IMR-90 (cell line): ENCODE data around the gene IARS2. TPM values are rescaled to one million over a fixed set of nuclear protein-coding genes. Genes with fewer than 3 reads are reported as not detected.

ENCODE experiments used
- ATAC-seq: fragments of 200-7000 bp; cut with Tn5 transposase; 2 replicates; pipeline ENCODE4 v1.9.1; 2020; ENCODE audit warnings: low read depth, mild to moderate bottlenecking, moderate library complexity
- BruUV-seq: library from RNA; stranded (reverse); fragments of 400-500 nt; replicated peaks from 2 replicates; lab custom pipeline; 2021; lab: Mats Ljungman, UMichigan
- CTCF ChIA-PET: fragments of 300-600 bp; formaldehyde crosslinking; extraction: SDS; loops from one replicate; lab custom pipeline; 2021; ENCODE audit warnings: antibody characterized with exemption; lab: Yijun Ruan, JAX
- POLR2A ChIA-PET: fragments of 300-600 bp; sonication (Branson Sonifier 250); formaldehyde crosslinking; loops from one replicate; lab custom pipeline; 2022; ENCODE audit warnings: antibody characterized with exemption; ENCODE audit not compliant: unreplicated experiment; lab: Charles Lee
- DNase-seq: peaks from one replicate; pipeline ENCODE4 v3.0.0; 2013
- H2AFZ ChIP-seq: replicated peaks from 2 replicates; pipeline ENCODE3; 2013; ENCODE audit warnings: low read length, mild to moderate bottlenecking; ENCODE audit not compliant: poor library complexity
- H2AK5ac ChIP-seq: 2 replicates; pipeline ENCODE4 v1.6.1; 2013; ENCODE audit warnings: low read depth, low read length, inconsistent platforms
- H2AK9ac ChIP-seq: replicated peaks from 2 replicates; pipeline ENCODE3; 2013; ENCODE audit warnings: mild to moderate bottlenecking, low read depth, low read length, moderate library complexity; ENCODE audit not compliant: poor library complexity
- H2BK120ac ChIP-seq: 2 replicates; pipeline ENCODE4 v1.6.1; 2013; ENCODE audit warnings: low read depth, low read length, inconsistent platforms
- H2BK15ac ChIP-seq: 3 replicates; pipeline ENCODE4 v1.6.1; 2013; ENCODE audit warnings: low read depth, low read length, inconsistent platforms
- H2BK20ac ChIP-seq: 2 replicates; pipeline ENCODE4 v1.6.1; 2013; ENCODE audit warnings: low read depth, mild to moderate bottlenecking, inconsistent platforms, low read length, moderate library complexity
- H2BK5ac ChIP-seq: 2 replicates; pipeline ENCODE4 v1.6.1; 2013; ENCODE audit warnings: mild to moderate bottlenecking, low read depth, low read length, inconsistent platforms; ENCODE audit not compliant: poor library complexity, severe bottlenecking
- H3K14ac ChIP-seq: replicated peaks from 2 replicates; pipeline ENCODE4 v1.6.1; 2013; ENCODE audit warnings: low read depth, low read length, inconsistent platforms
- H3K18ac ChIP-seq: 2 replicates; pipeline ENCODE4 v1.6.1; 2013; ENCODE audit warnings: low read depth, low read length, control low read depth
- H3K23ac ChIP-seq: 2 replicates; pipeline ENCODE4 v1.6.1; 2013; ENCODE audit warnings: low read depth, low read length, inconsistent platforms
- H3K27ac ChIP-seq: 2 replicates; pipeline ENCODE4 v1.5.1; 2013; ENCODE audit warnings: mild to moderate bottlenecking, control low read depth, low read length; ENCODE audit not compliant: insufficient read depth
- H3K27me3 ChIP-seq: 2 replicates; pipeline ENCODE4 v1.6.1; 2013; ENCODE audit warnings: low read length; ENCODE audit not compliant: control insufficient read depth, insufficient read depth
- H3K36me3 ChIP-seq: 2 replicates; pipeline ENCODE4 v1.6.1; 2013; ENCODE audit warnings: low read length, mixed read lengths; ENCODE audit not compliant: control insufficient read depth, insufficient read depth
- H3K4ac ChIP-seq: 2 replicates; pipeline ENCODE4 v1.6.1; 2013; ENCODE audit warnings: low read depth, low read length, inconsistent platforms
- H3K4me1 ChIP-seq: 2 replicates; pipeline ENCODE4 v1.6.1; 2013; ENCODE audit warnings: low read length, mixed read lengths; ENCODE audit not compliant: control insufficient read depth, insufficient read depth
- H3K4me2 ChIP-seq: 2 replicates; pipeline ENCODE4 v1.6.1; 2013; ENCODE audit warnings: low read depth, mild to moderate bottlenecking, control low read depth, low read length, moderate library complexity
- H3K4me3 ChIP-seq: 2 replicates; pipeline ENCODE4 v1.5.1; 2013; ENCODE audit warnings: low read depth, mild to moderate bottlenecking, control low read depth, low read length, moderate library complexity; ENCODE audit not compliant: insufficient read depth
- H3K56ac ChIP-seq: 2 replicates; pipeline ENCODE4 v1.6.1; 2013; ENCODE audit warnings: low read length, inconsistent platforms; ENCODE audit not compliant: insufficient read depth; ENCODE audit errors: extremely low read depth
- H3K79me1 ChIP-seq, 2 experiments: 2 replicates each; pipeline ENCODE4 v1.6.1; 2013; ENCODE audit warnings: low read length in 2 of 2, inconsistent platforms in 1 of 2, low read depth in 1 of 2
- H3K9ac ChIP-seq: 2 replicates; pipeline ENCODE4 v1.6.1; 2013; ENCODE audit warnings: low read depth, low read length, control low read depth
- H3K9me1 ChIP-seq: 2 replicates; pipeline ENCODE4 v1.6.1; 2013; ENCODE audit warnings: low read length, inconsistent platforms; ENCODE audit not compliant: insufficient read depth
- H3K9me3 ChIP-seq: 2 replicates; pipeline ENCODE4 v1.6.1; 2013; ENCODE audit warnings: low read length; ENCODE audit not compliant: control insufficient read depth, insufficient read depth
- H4K20me1 ChIP-seq: 2 replicates; pipeline ENCODE4 v1.6.1; 2013; ENCODE audit warnings: low read length, inconsistent platforms; ENCODE audit not compliant: insufficient read depth
- H4K5ac ChIP-seq: 2 replicates; pipeline ENCODE4 v1.6.1; 2013; ENCODE audit warnings: mild to moderate bottlenecking, low read depth, low read length, control low read depth
- H4K8ac ChIP-seq, 2 experiments: 2 replicates each; pipeline ENCODE4 v1.6.1; 2013; ENCODE audit warnings: low read depth in 2 of 2, low read length in 2 of 2, control low read depth in 1 of 2, inconsistent platforms in 1 of 2
- H4K91ac ChIP-seq: 2 replicates; pipeline ENCODE4 v1.6.1; 2013; ENCODE audit warnings: low read depth, low read length, inconsistent platforms; ENCODE audit not compliant: insufficient read depth
- MAZ ChIP-seq: IDR thresholded peaks from 2 replicates; pipeline ENCODE4 v1.6.1; 2012; ENCODE audit warnings: low read depth, mild to moderate bottlenecking, low read length, improper control_type of control experiment, moderate library complexity, borderline replicate concordance
- RCOR1 ChIP-seq: IDR thresholded peaks from 2 replicates; pipeline ENCODE4 v1.6.1; 2012; ENCODE audit warnings: mild to moderate bottlenecking, low read length, improper control_type of control experiment; ENCODE audit not compliant: insufficient replicate concordance
- RFX5 ChIP-seq: IDR thresholded peaks from 2 replicates; pipeline ENCODE4 v1.8.0; 2012; ENCODE audit warnings: low read depth, mild to moderate bottlenecking, low read length, moderate library complexity
- WGBS, 2 experiments: methylation state at CpG; one replicate each; pipeline versions ENCODE4 v1.1.5 to v1.1.7; 2013; ENCODE audit warnings: missing lambda C conversion rate in 2 of 2; ENCODE audit not compliant: insufficient read length in 1 of 2; ENCODE audit errors: extremely low coverage in 2 of 2; 5-methylcytosine and 5-hydroxymethylcytosine counted together
- dilution Hi-C: fragments of 300-500 bp; cut with HindIII; formaldehyde crosslinking; loops from one replicate; pipeline ENCODE4 v1.14.3; 2018; ENCODE audit warnings: low sequenced_read_pairs; ENCODE audit not compliant: unreplicated experiment
- in situ Hi-C: fragments of 300-500 bp; cut with MboI; formaldehyde crosslinking; loops from 3 replicates; pipeline ENCODE4 v1.14.3; 2019; ENCODE audit warnings: low sequenced_read_pairs, inconsistent platforms, mixed read lengths
- intact Hi-C: fragments of 100-400 bp; cut with micrococcal nuclease; formaldehyde crosslinking; loops from 2 replicates; pipeline ENCODE4 v1.10.0; 2022
- polyA plus RNA-seq, 3 experiments: library from polyadenylated mRNA; depleted of rRNA; stranded (reverse); fragments of >200 nt; gene quantifications; 2 replicates each; pipeline ENCODE4 v1.2.3, GENCODE V29; 2012; ENCODE audit warnings: low replicate concordance in 1 of 3
- total RNA-seq: library from RNA; depleted of rRNA; stranded (reverse); fragments of >200 nt; gene quantifications from 2 replicates; pipeline ENCODE4 v1.2.3, GENCODE V29; 2012
- TF ChIP-seq, protein P1 (sequence below): conservative IDR thresholded peaks from 2 replicates; pipeline ENCODE4 v1.5.1; 2012; ENCODE audit warnings: mild to moderate bottlenecking, low read depth, low read length, improper control_type of control experiment

IARS2 gene
- total and polyA plus RNA-seq, 2 of the 4 experiments (the other 2 are of a cell fraction), result 34.8 to 77.4 TPM

GRCh38 chr1:220092694-220093093 lies 1.2 kb upstream of the IARS2 start:
- Histone ChIP-seq H3K27me3 (no peaks in the 10 kb centered on the region), H3K27ac (no peak overlapping the region), H2AFZ (no peak overlapping the region), H3K4ac (no peak overlapping the region), H2BK120ac (no peak overlapping the region), H2BK20ac (no peak overlapping the region), H2AK9ac (no peak overlapping the region), H3K56ac (no peak overlapping the region), H3K9me3 (no peaks in the 10 kb centered on the region), H3K4me2 (no peak overlapping the region), H3K9ac (no peak overlapping the region), H2AK5ac (no peak overlapping the region), H3K4me3 (no peak overlapping the region), H3K9me1 (peaks cover 3% of the 10 kb centered on the region), H3K4me1 (peaks cover 3% of the 10 kb centered on the region), H4K91ac (no peak overlapping the region), H3K36me3 (peaks cover 5% of the 10 kb centered on the region), H3K18ac (no peak overlapping the region), H4K8ac (no peak overlapping the region), H2BK5ac (no peak overlapping the region), H4K20me1 (no peaks in the 10 kb centered on the region), H3K23ac (no peak overlapping the region), H3K14ac (no peak overlapping the region), H3K79me1 (peaks cover 7 to 21% of the 10 kb centered on the region in 2 experiments), H2BK15ac (no peak overlapping the region), H4K5ac (no peak overlapping the region)
- WGBS, 2 experiments, result no CpG with 5 or more reads among the region's 1 CpG
- POLR2A ChIA-PET, result interaction anchor here (0.6 kb wide), 1 partner anchor 959 kb away, joined by 3 read pairs; no protein-coding TSS in a partner anchor
- ATAC-seq (no peak), DNase-seq (no peak)
- intact Hi-C loops, result no loop called here
- no TSS peak for BruUV-seq
- CTCF ChIA-PET, result interaction anchor here (1.0 kb wide), 1 partner anchor 31 kb away, joined by 3 read pairs; no protein-coding TSS in a partner anchor
- in situ Hi-C loops, result no loop called here
- dilution Hi-C loops, result no loop called here
- TF ChIP-seq, protein P1, sequence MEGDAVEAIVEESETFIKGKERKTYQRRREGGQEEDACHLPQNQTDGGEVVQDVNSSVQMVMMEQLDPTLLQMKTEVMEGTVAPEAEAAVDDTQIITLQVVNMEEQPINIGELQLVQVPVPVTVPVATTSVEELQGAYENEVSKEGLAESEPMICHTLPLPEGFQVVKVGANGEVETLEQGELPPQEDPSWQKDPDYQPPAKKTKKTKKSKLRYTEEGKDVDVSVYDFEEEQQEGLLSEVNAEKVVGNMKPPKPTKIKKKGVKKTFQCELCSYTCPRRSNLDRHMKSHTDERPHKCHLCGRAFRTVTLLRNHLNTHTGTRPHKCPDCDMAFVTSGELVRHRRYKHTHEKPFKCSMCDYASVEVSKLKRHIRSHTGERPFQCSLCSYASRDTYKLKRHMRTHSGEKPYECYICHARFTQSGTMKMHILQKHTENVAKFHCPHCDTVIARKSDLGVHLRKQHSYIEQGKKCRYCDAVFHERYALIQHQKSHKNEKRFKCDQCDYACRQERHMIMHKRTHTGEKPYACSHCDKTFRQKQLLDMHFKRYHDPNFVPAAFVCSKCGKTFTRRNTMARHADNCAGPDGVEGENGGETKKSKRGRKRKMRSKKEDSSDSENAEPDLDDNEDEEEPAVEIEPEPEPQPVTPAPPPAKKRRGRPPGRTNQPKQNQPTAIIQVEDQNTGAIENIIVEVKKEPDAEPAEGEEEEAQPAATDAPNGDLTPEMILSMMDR, result no peak
- TF ChIP-seq MAZ (no peak), RCOR1 (no peak), RFX5 (no peak)
